HT-29 (cell line): ENCODE measurements around the gene GTF2A2. TPM values are rescaled to one million over a fixed set of nuclear protein-coding genes. Genes with fewer than 3 reads are reported as not detected.

Experiments used
- DNase-seq: peaks from one replicate; pipeline ENCODE4 v3.0.0-alpha.2; 2015; ENCODE audit warnings: low spot score
- total RNA-seq: library from RNA; depleted of rRNA; stranded (reverse); fragments of >200 nt; shearing (Covaris generic); gene quantifications from 2 replicates; pipeline ENCODE4 v1.2.3, GENCODE V29; 2014; rRNA removed

GTF2A2 gene
- total RNA-seq, 1 experiment from 2014 or later, result 95.4 TPM

DNA sequence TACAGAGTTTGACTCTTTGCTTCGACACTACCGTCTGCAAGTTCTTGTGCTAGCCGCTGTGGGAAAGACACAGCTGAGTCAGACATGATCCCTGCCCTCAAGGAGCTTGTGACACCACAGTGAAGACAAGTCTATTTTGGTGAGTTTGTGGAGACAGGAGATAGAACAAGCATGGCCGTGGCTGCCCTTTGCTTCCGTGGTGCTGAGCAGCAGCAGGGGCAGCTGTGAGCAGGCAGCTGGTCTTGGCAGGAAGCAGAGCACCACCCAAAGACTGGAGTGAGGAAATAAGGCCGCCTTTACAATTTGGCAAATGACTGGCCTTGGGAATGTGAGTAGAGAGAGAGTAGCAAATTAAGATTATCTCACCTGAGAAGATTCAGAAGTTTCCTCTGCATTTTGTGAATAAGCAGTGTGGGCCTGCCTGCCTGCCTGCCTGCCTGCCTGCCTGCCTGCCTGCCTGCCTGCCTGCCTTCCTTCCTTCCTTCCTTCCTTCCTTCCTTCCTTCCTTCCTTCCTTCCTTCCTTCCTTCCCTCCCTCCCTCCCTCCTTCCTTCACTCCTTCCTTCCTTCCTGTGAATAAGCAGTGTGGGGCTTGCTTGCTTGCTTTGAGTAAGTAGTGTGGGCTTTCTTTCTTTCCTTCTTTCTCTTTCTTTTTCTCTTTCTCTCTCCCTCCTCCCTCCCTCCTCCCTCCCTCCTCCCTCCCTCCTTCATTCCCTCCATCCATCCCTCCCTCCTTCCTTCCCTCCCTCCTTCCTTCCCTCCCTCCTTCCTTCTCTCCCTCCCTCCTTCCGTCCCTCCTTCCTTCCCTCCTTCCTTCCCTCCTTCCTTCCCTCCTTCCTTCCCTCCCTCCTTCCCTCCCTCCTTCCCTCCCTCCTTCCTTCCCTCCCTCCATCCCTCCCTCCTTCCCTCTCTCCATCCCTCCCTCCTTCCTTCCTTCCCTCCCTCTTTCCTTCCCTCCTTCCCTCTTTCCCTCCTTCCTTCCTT lies 47.3 kb downstream of the GTF2A2 start:
- peak; percentile 53 for DNase-seq

DNA sequence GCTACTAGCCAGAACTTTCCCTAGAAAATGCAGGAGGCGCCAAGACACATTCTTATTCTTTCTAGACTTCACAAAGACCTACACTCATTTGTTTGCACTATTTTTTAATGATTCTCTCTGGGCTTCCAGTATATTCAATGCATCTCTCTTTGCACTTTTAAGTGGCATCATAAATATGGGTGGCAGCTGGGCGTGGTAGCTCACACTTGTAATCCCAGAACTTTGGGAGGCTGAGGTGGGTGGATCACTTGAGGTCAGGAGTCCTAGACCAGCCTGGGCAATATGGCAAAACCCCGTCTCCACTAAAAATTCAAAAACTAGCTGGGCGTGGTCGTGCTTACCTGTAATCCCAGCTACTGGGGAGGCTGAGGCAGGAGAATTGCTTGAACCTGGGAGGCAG lies 51.3 kb downstream of the GTF2A2 start:
- no peak for DNase-seq

DNA sequence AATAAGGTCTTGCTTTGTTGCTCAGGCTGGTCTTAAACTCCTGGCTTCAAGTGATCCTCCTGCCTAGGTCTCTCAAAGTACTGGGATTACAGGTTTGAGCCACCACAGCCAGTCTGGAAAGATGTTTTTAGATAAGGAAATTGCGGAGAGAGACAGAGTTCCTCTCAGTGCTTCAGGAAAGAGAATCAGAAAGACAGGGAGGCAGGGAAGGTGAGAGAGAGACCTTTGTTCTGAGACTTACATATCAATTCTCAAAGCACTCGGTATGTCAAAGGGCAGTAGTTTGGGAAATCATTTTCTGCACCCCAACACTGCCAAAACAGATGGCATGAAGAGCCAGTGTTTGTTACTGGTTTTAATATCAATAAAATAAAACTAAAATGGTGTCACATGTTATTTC lies 58.9 kb downstream of the GTF2A2 start:
- DNase-seq, result no peak

GRCh38 chr15:59596640-59597039 lies 60.7 kb downstream of the GTF2A2 start:
- no peak for DNase-seq

- peak; percentile 93 for DNase-seq
Observed at GRCh38 chr15:59595434-59595915, 61.8 kb downstream of the GTF2A2 start.

DNA sequence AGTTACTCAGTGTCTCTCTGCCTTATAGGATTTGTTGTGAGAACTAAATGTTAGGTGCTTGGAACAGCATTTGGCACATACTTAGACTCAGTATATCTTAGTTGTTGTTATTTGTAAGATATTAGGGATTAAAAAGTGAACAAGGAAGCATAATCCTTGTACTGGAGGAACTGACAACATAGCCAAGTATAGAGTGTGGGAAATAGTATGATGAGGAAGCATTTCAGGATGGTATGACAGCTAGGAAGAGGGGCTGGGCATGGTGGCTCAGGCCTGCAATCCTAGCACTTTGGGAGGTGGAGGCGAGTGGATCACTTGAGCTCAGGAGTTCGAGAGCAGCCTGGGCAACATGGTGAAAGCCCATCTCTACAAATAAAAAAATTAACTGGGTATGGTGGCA lies 62.3 kb downstream of the GTF2A2 start:
- DNase-seq, result no peak

GRCh38 chr15:59594493-59594942 lies 62.8 kb downstream of the GTF2A2 start:
- peak; percentile 93 for DNase-seq

DNA sequence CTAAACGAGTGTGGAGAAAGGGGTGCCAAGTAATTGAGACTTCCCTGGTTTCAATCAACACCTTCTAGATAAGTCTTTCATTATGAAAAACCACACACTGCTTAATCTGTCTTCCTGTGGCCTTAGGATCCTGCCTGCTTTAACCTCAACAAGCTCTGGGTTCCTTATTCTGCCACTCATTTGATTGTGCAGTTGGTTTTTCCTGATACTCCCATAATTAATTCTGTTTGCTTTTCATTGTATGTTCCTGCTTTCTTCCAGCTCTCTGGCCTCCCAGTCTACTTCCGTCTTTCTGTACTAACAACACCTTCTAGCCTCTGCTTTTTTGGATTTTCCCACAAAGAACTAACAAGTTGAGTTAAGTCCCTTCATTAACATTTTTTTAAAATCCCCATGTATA lies 66.0 kb downstream of the GTF2A2 start:
- DNase-seq, result peak; percentile 86

GRCh38 chr15:59590027-59590426 lies 67.3 kb downstream of the GTF2A2 start:
- DNase-seq, result no peak

Other genes starting within 250 kb of the GTF2A2 start
- gene FAM81A, start 219.3 kb downstream of the GTF2A2 start, total RNA-seq, result 12.3 and 17.9 TPM in 2 replicates
- gene GCNT3, start 45.7 kb downstream of the GTF2A2 start, total RNA-seq, result 154 and 164 TPM in 2 replicates
- 58.8 and 63.2 TPM in 2 replicates for gene BNIP2, start 31.8 kb upstream of the GTF2A2 start, total RNA-seq